Heart left ventricle (tissue), 13 donors: Measurements from ENCODE around the gene DTNB.

Experiments used
- POLR2A ChIP-seq, 2 donors: fragments of 450-650 bp; IDR thresholded peaks; one replicate each; pipeline ENCODE4 v1.6.1; 2017; ENCODE audit warnings: antibody characterized with exemption in 2 of 2, mild to moderate bottlenecking in 2 of 2, moderate library complexity in 2 of 2
- TF ChIP-seq, protein P1 (sequence below), 12 donors: fragments of 200-600 bp; sonication (generic) in 4 of 12; IDR thresholded peaks; one replicate each; pipeline versions ENCODE4 v1.5.0 to v1.8.0; 2018 to 2022; ENCODE audit warnings: antibody characterized with exemption in 12 of 12, mild to moderate bottlenecking in 5 of 12
- donor health status: ischemic (EF 13 %, LVEDD 7.1; RV severe dilation, severe dysfunction).
- donor health status: DM: no; HTN: yes; CAD: no.
- donor health status: DM: no; HTN: no; CAD: no.
- donor health status: ischemic (EF 25% LVEDD 6.9; RV normal size, moderate dysfunction).
- donor health status: ischemic (EF 25% LVEDD 5.7; RV mildly dilated, moderate dysfunction).
- donor health status: ischemic (EF 35%, LVEDD 5.7; RV mildly dilated, moderate dysfunction).
- donor health status: nonischemic (EF 11% LVEDD 7.7; RV severe dilation, severe dysfunction).
- donor health status: DM: yes; HTN: yes; CAD: no.
- donor health status: PGD.
- donor health status: ischemic (EF 29% LVEDD 5.4; RV normal size, mild dysfunction).
- donor health status: nonischemic (EF 23%, LVEDD 6.1; RV moderate dilation, normal function).

- TF ChIP-seq, protein P1, sequence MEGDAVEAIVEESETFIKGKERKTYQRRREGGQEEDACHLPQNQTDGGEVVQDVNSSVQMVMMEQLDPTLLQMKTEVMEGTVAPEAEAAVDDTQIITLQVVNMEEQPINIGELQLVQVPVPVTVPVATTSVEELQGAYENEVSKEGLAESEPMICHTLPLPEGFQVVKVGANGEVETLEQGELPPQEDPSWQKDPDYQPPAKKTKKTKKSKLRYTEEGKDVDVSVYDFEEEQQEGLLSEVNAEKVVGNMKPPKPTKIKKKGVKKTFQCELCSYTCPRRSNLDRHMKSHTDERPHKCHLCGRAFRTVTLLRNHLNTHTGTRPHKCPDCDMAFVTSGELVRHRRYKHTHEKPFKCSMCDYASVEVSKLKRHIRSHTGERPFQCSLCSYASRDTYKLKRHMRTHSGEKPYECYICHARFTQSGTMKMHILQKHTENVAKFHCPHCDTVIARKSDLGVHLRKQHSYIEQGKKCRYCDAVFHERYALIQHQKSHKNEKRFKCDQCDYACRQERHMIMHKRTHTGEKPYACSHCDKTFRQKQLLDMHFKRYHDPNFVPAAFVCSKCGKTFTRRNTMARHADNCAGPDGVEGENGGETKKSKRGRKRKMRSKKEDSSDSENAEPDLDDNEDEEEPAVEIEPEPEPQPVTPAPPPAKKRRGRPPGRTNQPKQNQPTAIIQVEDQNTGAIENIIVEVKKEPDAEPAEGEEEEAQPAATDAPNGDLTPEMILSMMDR (IDR thresholded peaks at IDR 0.05), result no peak
- TF ChIP-seq POLR2A (IDR thresholded peaks at IDR 0.05), result no peak
These were observed 303.5 kb downstream of the DTNB start for GRCh38 chr2:25369876-25370275.
